ENCODE measurements around the gene LDLRAD4.

- TF ChIP-seq CTCF (IDR thresholded peaks at IDR 0.05) (no peak), POLR2A (IDR thresholded peaks at IDR 0.05) (no peak), EP300 (IDR thresholded peaks at IDR 0.05) (no peak), POLR2AphosphoS5 (IDR thresholded peaks at IDR 0.05) (no peak)
These were observed 48.9 kb downstream of the LDLRAD4 start for GRCh38 chr18:13267431-13267873.

Data from stomach (tissue), 4 donors.